ENCODE results near the gene ARHGEF6.

Gene ARHGEF6

DNA sequence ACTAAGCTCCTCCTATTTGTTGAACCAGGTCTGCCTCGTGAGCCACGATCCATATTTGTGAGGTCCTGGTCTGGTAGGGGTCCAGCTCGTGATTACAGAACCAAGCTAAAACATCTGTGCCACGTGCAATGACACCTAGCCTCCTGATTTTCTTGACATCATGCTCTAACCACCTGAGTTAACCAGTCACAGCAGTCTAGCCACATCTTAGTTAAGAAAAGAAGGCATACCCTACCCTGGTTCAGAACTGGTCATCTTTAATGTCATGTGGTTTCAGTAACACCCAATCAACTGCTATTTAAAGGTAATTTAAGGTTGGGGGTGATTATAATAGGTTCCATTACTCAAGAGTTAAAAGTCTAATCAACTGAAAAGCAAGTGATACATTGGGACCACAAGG is 28.4 kb downstream of the ARHGEF6 start:
- no peak overlapping the region for H3K14ac ChIP-seq (ENCODE audit: low read length in 2 of 2)
- no peak overlapping the region for H2AK5ac ChIP-seq (ENCODE audit: low read length, severe bottlenecking)
- no peaks in the 10 kb centered on the region for H3K36me3 ChIP-seq (ENCODE audit: control insufficient read depth in 1 of 2, insufficient read depth in 2 of 2, low read depth in 1 of 2, low read length in 2 of 2)
- no peak overlapping the region for H4K91ac ChIP-seq (ENCODE audit: low read length)
- no peak overlapping the region for H3K4ac ChIP-seq (ENCODE audit: low read depth in 1 of 2, low read length in 2 of 2)
- H2AFZ ChIP-seq (ENCODE audit: low read depth, low read length) = no peak overlapping the region
- no peak overlapping the region for H3K4me3 ChIP-seq (ENCODE audit: insufficient read depth in 1 of 2, low read depth in 1 of 2, low read length in 2 of 2)
- no peak overlapping the region for H3K23ac ChIP-seq (ENCODE audit: low read length in 2 of 2)
- H4K8ac ChIP-seq (ENCODE audit: low read length) = no peak overlapping the region
- no peaks in the 10 kb centered on the region for H3K79me1 ChIP-seq (replicated peaks; ENCODE audit: low read length, poor library complexity, severe bottlenecking)
- 92% methylated on average over 4 of the region's 4 CpGs for WGBS
- no peak overlapping the region for H3K27ac ChIP-seq (ENCODE audit: low read length, poor library complexity, severe bottlenecking)
- no peak overlapping the region for H3K9ac ChIP-seq (ENCODE audit: low read length)
- H2BK120ac ChIP-seq (ENCODE audit: low read depth, low read length) = no peak overlapping the region
- no peak overlapping the region for H2BK5ac ChIP-seq (ENCODE audit: low read depth, low read length, poor library complexity, severe bottlenecking)
- H2BK12ac ChIP-seq (ENCODE audit: low read length in 2 of 2) = no peak overlapping the region
- no peak for DNase-seq
- H3K9me3 ChIP-seq (ENCODE audit: control insufficient read depth, low read length) = no peaks in the 10 kb centered on the region
- peaks cover 2% of the 10 kb centered on the region for H3K4me1 ChIP-seq (ENCODE audit: control insufficient read depth, insufficient read depth, low read depth, low read length)
- H3K27me3 ChIP-seq (ENCODE audit: control insufficient read depth in 1 of 2, insufficient read depth in 1 of 2, low read length in 2 of 2) = no peaks in the 10 kb centered on the region
- H2BK15ac ChIP-seq (ENCODE audit: low read depth, poor library complexity, severe bottlenecking) = no peak overlapping the region
- H3K18ac ChIP-seq (ENCODE audit: low read depth in 1 of 2, low read length in 2 of 2) = no peak overlapping the region
- no peak overlapping the region for H3K4me2 ChIP-seq (ENCODE audit: low read length, poor library complexity, severe bottlenecking)

DNA sequence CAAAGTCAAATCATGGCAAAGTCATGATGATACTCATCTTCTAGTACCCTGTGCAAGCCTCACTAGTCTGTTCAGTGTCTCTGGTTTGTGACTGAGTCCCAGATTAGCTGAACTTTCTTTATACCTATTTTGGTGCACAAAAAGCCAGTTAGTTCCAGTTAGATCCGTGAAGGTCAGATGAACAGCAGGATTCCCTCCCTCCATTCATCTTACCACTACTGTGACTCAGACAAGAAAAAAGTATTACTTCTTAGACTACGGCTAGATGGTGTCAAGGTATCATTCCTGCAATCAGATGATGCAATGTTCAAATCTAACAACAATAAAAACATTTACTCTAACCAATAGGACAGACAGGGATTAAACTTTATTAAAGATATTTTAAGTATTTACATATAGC is 30.4 kb downstream of the ARHGEF6 start:
- H2BK15ac ChIP-seq (ENCODE audit: low read depth, poor library complexity, severe bottlenecking) = no peak overlapping the region
- H4K91ac ChIP-seq (ENCODE audit: low read length) = no peak overlapping the region
- H3K14ac ChIP-seq (ENCODE audit: low read length in 2 of 2) = no peak overlapping the region
- H3K9ac ChIP-seq (ENCODE audit: low read length) = no peak overlapping the region
- H4K8ac ChIP-seq (ENCODE audit: low read length) = no peak overlapping the region
- no peak overlapping the region for H3K4me3 ChIP-seq (ENCODE audit: insufficient read depth in 1 of 2, low read depth in 1 of 2, low read length in 2 of 2)
- no peak overlapping the region for H3K23ac ChIP-seq (ENCODE audit: low read length in 2 of 2)
- no peaks in the 10 kb centered on the region for H3K79me1 ChIP-seq (replicated peaks; ENCODE audit: low read length, poor library complexity, severe bottlenecking)
- H2BK120ac ChIP-seq (ENCODE audit: low read depth, low read length) = no peak overlapping the region
- H2AK5ac ChIP-seq (ENCODE audit: low read length, severe bottlenecking) = no peak overlapping the region
- no peak overlapping the region for H2AFZ ChIP-seq (ENCODE audit: low read depth, low read length)
- no peak overlapping the region for H3K18ac ChIP-seq (ENCODE audit: low read depth in 1 of 2, low read length in 2 of 2)
- no peak overlapping the region for H2BK5ac ChIP-seq (ENCODE audit: low read depth, low read length, poor library complexity, severe bottlenecking)
- no peak overlapping the region for H3K4ac ChIP-seq (ENCODE audit: low read depth in 1 of 2, low read length in 2 of 2)
- H3K36me3 ChIP-seq (ENCODE audit: control insufficient read depth in 1 of 2, insufficient read depth in 2 of 2, low read depth in 1 of 2, low read length in 2 of 2) = no peaks in the 10 kb centered on the region
- H3K4me2 ChIP-seq (ENCODE audit: low read length, poor library complexity, severe bottlenecking) = no peak overlapping the region
- no peak for DNase-seq
- H3K4me1 ChIP-seq (ENCODE audit: control insufficient read depth, insufficient read depth, low read depth, low read length) = peaks cover 2% of the 10 kb centered on the region
- H2BK12ac ChIP-seq (ENCODE audit: low read length in 2 of 2) = no peak overlapping the region
- H3K27me3 ChIP-seq (ENCODE audit: control insufficient read depth in 1 of 2, insufficient read depth in 1 of 2, low read length in 2 of 2) = no peaks in the 10 kb centered on the region
- H3K9me3 ChIP-seq (ENCODE audit: control insufficient read depth, low read length) = no peaks in the 10 kb centered on the region
- no peak overlapping the region for H3K27ac ChIP-seq (ENCODE audit: low read length, poor library complexity, severe bottlenecking)
- WGBS = 60% methylated on average over 1 of the region's 2 CpGs

DNA sequence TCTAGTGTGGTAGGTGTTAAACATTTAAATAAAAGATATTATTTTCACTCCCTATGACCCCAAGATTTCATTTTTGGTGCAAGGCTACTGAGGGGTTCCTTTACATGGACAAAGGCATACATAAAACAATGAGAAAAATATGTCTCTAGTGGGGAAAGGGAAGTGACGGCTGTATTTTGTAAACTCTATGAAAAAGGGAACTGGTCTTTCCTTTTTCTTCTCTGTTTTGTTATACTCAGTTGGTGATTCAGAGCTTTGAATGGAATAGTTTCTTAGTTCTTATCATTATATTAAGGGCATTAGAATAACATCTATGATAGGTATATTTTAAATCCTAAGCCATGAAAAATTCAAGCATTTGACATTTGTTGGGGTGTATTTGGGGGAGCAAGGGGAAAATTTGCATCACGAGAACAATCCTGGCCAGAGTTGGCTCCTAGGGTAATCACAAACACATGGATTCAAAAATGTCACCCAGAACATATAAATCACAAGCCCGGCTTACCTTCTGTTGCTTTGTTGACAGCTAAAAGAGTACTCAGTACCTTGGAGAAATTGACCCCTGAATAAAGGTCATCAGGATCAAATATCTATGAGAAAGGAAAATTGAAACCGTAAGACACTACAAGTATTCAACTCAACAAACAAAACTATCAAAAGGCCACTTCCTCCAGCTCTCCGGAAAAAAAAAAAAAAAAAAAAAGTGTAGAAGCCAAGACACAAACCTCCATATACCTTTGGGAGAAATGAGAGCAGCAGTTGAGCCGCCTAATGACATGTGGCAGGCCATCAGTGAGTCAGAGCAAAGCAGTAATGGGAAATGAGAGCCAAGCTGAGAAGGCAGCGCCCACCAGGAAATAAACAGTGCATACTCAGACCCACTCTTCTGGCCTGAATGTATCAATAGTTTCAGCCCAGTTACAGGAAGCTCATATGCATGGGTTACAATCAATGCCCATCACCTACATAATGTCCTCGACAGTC is 33.4 kb downstream of the ARHGEF6 start:
- no peaks in the 10 kb centered on the region for H3K79me1 ChIP-seq (replicated peaks; ENCODE audit: low read length, poor library complexity, severe bottlenecking)
- H2AFZ ChIP-seq (ENCODE audit: low read depth, low read length) = no peak overlapping the region
- 79% methylated on average over 5 of the region's 8 CpGs for WGBS

DNA sequence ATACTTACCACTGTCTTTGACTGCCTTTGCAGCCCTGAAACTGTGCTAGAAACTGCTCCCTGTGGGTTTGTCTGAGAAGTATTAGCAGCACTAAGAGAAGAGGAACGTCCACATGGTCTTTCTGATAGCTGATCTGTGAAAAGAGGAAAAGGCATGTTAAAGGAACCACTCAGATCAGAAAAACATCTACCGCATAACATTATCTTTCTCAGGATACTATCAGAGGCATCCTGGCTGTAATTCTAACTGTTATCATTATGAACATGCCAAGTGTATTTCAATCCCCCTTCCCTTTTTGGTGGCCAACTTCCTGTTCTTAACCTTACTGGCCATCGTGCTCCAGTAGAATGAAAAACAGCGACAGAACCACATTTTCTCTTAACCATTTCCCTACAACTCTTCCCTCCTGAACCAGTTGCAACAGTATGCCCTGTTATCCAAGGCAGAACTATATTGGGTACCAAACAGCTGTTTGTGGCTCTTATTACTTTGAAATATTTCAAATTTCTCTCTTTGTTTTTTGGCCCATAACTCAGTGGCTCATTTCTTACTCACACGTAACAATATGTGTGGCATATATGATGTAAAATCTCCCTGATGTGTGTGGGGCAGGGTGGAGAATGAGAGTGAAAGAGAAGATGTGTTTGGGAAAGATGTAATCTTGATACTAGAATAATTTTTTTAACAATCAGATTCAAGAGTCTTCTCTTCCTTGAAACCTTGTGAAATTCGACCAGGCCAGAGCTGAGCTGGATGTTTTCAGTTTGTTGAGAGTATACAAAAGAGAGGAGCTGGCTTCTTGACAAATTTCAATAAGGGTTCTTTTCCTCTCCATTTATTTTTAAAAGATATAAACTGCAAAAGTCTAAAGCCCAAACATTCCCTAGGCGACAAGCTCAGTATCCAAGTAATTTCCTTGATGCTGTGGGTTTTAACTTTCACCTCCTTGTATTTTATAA is 35.2 kb downstream of the ARHGEF6 start:
- Histone ChIP-seq H2BK15ac (ENCODE audit: low read depth, poor library complexity, severe bottlenecking) (no peak overlapping the region), H3K27me3 (ENCODE audit: control insufficient read depth in 1 of 2, insufficient read depth in 1 of 2, low read length in 2 of 2) (no peaks in the 10 kb centered on the region), H2BK120ac (ENCODE audit: low read depth, low read length) (no peak overlapping the region), H4K8ac (ENCODE audit: low read length) (no peak overlapping the region), H3K9ac (ENCODE audit: low read length) (no peak overlapping the region), H3K36me3 (ENCODE audit: control insufficient read depth in 1 of 2, insufficient read depth in 2 of 2, low read depth in 1 of 2, low read length in 2 of 2) (peaks cover 0 to 7% of the 10 kb centered on the region in 2 experiments), H3K4me1 (ENCODE audit: control insufficient read depth, insufficient read depth, low read depth, low read length) (no peaks in the 10 kb centered on the region), H4K91ac (ENCODE audit: low read length) (no peak overlapping the region), H3K27ac (ENCODE audit: low read length, poor library complexity, severe bottlenecking) (no peak overlapping the region), H2AFZ (ENCODE audit: low read depth, low read length) (no peak overlapping the region), H2AK5ac (ENCODE audit: low read length, severe bottlenecking) (no peak overlapping the region), H3K9me3 (ENCODE audit: control insufficient read depth, low read length) (no peaks in the 10 kb centered on the region), H3K4ac (ENCODE audit: low read depth in 1 of 2, low read length in 2 of 2) (no peak overlapping the region), H2BK12ac (ENCODE audit: low read length in 2 of 2) (no peak overlapping the region), H3K14ac (ENCODE audit: low read length in 2 of 2) (no peak overlapping the region), H2BK5ac (ENCODE audit: low read depth, low read length, poor library complexity, severe bottlenecking) (no peak overlapping the region), H3K4me2 (ENCODE audit: low read length, poor library complexity, severe bottlenecking) (no peak overlapping the region), H3K4me3 (ENCODE audit: insufficient read depth in 1 of 2, low read depth in 1 of 2, low read length in 2 of 2) (no peak overlapping the region), H3K23ac (ENCODE audit: low read length in 2 of 2) (no peak overlapping the region), H3K18ac (ENCODE audit: low read depth in 1 of 2, low read length in 2 of 2) (no peak overlapping the region), H3K79me1 (replicated peaks; ENCODE audit: low read length, poor library complexity, severe bottlenecking) (no peaks in the 10 kb centered on the region)
- DNase-seq = no peak
- 77% methylated on average over 3 of the region's 7 CpGs for WGBS

More for the DNA sequence above, 33.4 kb downstream of the ARHGEF6 start:
- H3K36me3 ChIP-seq (ENCODE audit: control insufficient read depth in 1 of 2, insufficient read depth in 2 of 2, low read depth in 1 of 2, low read length in 2 of 2) = peaks cover 0 to 7% of the 10 kb centered on the region in 2 experiments
- no peak overlapping the region for H4K8ac ChIP-seq (ENCODE audit: low read length)
- no peak overlapping the region for H3K4me3 ChIP-seq (ENCODE audit: insufficient read depth in 1 of 2, low read depth in 1 of 2, low read length in 2 of 2)
- no peak overlapping the region for H3K27ac ChIP-seq (ENCODE audit: low read length, poor library complexity, severe bottlenecking)
- no peak overlapping the region for H2BK15ac ChIP-seq (ENCODE audit: low read depth, poor library complexity, severe bottlenecking)
- no peak overlapping the region for H2AK5ac ChIP-seq (ENCODE audit: low read length, severe bottlenecking)
- H3K4ac ChIP-seq (ENCODE audit: low read depth in 1 of 2, low read length in 2 of 2) = no peak overlapping the region
- no peak overlapping the region for H4K91ac ChIP-seq (ENCODE audit: low read length)
- H2BK12ac ChIP-seq (ENCODE audit: low read length in 2 of 2) = no peak overlapping the region
- no peak overlapping the region for H3K14ac ChIP-seq (ENCODE audit: low read length in 2 of 2)
- H3K4me2 ChIP-seq (ENCODE audit: low read length, poor library complexity, severe bottlenecking) = no peak overlapping the region
- H3K9ac ChIP-seq (ENCODE audit: low read length) = no peak overlapping the region
- H3K9me3 ChIP-seq (ENCODE audit: control insufficient read depth, low read length) = no peaks in the 10 kb centered on the region
- DNase-seq = no peak
- H2BK120ac ChIP-seq (ENCODE audit: low read depth, low read length) = no peak overlapping the region
- no peak overlapping the region for H3K18ac ChIP-seq (ENCODE audit: low read depth in 1 of 2, low read length in 2 of 2)
- no peak overlapping the region for H2BK5ac ChIP-seq (ENCODE audit: low read depth, low read length, poor library complexity, severe bottlenecking)
- no peak overlapping the region for H3K23ac ChIP-seq (ENCODE audit: low read length in 2 of 2)
- no peaks in the 10 kb centered on the region for H3K27me3 ChIP-seq (ENCODE audit: control insufficient read depth in 1 of 2, insufficient read depth in 1 of 2, low read length in 2 of 2)
- H3K4me1 ChIP-seq (ENCODE audit: control insufficient read depth, insufficient read depth, low read depth, low read length) = peaks cover 2% of the 10 kb centered on the region

Measured in mesenchymal stem cell (in vitro differentiated cells and primary cell).